Measurements from ENCODE around the gene RACK1.

RACK1 gene

DNA sequence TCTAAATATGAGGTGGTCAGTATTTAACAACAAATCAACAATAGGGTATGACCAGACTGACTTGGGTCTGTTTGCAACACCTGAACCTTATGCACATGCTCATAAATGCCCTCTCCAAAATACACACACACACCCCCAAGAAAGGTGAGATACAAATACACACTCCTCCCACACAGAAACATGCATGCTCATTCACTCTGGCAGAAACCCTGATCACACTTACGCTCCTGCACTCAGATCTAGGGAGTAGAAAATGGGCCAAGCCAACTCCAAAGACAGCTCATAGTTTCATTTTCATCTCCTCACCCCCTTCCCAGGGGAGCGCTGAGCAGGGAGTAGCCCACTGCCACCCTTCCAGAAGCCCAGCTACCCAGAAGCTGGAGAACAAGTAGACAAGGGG is 50.0 kb downstream of the RACK1 start:
- no peak for DNase-seq

GRCh38 chr5:181192337-181193046 is 51.2 kb downstream of the RACK1 start:
- DNase-seq, result no peak

GRCh38 chr5:181191526-181192336 is 52.0 kb downstream of the RACK1 start:
- DNase-seq, result peak; percentile 92

GRCh38 chr5:181190711-181191525 is 52.8 kb downstream of the RACK1 start:
- DNase-seq, result peak; percentile 36

DNA sequence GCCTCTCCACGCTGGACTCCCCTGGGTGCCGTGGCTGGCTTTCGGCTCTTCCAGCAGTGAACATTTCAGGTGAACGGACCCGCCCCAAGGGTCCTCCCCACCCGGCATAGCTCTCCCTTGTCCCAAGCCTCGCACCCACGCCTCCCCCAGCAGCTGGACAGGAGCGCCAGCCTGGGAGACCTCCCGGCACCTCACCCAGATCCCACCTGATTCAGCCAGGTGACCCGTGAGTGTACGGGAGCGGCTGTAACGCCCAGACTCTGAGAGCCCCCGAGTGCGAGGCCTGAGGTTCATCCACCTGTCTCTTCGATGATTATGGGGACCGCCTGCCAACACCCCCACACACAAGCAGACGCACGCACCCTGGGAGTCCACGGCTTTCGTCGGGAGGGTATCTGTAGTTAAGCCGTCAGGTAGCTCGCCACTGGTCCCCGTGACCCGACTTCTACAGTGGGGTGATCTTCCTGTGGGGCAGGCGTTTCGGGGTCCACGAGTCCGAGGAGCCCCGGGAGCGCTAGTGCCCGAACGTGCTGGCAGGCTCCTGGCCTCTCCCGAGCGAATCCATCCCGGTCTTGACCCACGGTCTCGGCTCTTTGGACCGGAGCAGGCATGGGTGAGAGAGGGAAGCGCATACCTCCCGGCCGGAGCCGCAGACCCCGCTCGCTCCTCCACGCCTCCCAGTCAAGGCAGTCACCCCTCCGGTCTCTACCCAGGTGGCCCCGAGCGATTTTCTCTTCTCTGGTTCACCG is 53.6 kb downstream of the RACK1 start:
- no peak for DNase-seq

DNA sequence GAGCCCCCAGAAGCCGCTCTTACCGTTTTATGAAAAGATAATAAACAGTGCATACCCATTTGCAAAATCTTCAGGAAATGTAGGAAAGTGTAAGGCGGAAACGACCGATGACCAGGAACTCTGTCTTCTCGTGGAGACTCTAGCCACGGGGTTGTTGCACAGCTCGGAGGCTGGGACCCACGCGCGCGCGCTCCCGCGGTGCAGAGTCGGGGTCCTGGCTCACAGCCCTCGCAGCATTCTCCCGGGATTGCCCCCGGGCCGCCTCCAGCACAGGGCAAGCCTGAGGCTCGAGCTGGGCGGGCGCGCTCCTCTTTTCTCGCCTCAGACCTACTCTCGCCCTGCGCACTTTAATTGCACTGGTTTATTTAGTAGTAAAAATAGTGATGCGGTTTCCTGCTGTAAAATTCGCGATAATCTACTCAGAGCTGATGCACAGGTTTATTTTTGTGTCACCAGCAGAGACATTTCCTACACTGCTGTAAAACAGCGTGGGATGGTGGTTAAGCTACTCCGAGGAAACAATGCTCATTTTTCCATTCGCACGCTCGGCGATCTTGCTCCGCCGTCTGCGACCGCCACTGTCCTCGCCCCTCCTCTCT is 54.2 kb downstream of the RACK1 start:
- DNase-seq, result no peak

DNA sequence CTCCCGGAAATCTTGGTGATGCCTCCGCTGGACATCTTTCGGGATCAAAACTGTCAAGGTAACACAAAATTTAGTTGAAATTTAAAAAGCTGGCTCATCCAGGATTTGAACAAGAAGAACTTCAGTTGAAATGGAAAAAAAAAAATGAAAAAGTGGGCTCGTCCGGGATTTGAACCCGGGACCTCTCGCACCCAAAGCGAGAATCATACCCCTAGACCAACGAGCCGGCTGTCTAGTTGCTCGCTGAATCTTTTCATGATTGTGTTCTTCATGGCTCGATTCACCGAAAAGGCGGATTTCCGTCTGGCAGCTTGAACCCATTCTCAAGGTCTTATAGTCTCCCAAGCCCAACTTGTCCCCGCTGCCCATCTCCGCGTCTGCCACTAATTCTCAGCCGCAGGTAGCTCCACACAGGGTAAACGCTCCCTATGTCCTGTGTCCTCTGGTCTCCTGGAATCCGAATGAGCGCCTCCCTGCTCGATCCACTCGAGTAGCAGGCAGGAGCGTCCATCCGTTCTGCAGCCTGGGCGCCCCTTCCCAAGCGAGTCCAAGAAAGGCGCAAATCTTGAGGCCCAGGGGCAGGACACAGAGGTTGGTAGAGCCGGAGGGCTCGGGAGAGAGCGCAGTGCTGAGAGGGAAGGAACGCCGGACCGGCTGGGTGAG is 54.9 kb downstream of the RACK1 start:
- peak; percentile 62 for DNase-seq

GRCh38 chr5:181187500-181188213 is 56.0 kb downstream of the RACK1 start:
- no peak for DNase-seq

- DNase-seq, result no peak
Observed at GRCh38 chr5:181186986-181187499, 56.7 kb downstream of the RACK1 start.
